K562 treated with DMSO at 1 percent for 12 hours (cell line): ENCODE measurements around the gene NPAS2. TPM values are rescaled to one million over a fixed set of nuclear protein-coding genes. Genes with fewer than 3 reads are reported as not detected.

Experiments
- total RNA-seq: library from RNA; unstranded; fragments of 300-600 nt; gene quantifications from 2 replicates; pipeline ENCODE4 v1.2.3, GENCODE V29; 2022; ENCODE audit not compliant: insufficient read depth

NPAS2 gene, protein sequence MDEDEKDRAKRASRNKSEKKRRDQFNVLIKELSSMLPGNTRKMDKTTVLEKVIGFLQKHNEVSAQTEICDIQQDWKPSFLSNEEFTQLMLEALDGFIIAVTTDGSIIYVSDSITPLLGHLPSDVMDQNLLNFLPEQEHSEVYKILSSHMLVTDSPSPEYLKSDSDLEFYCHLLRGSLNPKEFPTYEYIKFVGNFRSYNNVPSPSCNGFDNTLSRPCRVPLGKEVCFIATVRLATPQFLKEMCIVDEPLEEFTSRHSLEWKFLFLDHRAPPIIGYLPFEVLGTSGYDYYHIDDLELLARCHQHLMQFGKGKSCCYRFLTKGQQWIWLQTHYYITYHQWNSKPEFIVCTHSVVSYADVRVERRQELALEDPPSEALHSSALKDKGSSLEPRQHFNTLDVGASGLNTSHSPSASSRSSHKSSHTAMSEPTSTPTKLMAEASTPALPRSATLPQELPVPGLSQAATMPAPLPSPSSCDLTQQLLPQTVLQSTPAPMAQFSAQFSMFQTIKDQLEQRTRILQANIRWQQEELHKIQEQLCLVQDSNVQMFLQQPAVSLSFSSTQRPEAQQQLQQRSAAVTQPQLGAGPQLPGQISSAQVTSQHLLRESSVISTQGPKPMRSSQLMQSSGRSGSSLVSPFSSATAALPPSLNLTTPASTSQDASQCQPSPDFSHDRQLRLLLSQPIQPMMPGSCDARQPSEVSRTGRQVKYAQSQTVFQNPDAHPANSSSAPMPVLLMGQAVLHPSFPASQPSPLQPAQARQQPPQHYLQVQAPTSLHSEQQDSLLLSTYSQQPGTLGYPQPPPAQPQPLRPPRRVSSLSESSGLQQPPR
- total RNA-seq: not detected in 2 replicates

DNA sequence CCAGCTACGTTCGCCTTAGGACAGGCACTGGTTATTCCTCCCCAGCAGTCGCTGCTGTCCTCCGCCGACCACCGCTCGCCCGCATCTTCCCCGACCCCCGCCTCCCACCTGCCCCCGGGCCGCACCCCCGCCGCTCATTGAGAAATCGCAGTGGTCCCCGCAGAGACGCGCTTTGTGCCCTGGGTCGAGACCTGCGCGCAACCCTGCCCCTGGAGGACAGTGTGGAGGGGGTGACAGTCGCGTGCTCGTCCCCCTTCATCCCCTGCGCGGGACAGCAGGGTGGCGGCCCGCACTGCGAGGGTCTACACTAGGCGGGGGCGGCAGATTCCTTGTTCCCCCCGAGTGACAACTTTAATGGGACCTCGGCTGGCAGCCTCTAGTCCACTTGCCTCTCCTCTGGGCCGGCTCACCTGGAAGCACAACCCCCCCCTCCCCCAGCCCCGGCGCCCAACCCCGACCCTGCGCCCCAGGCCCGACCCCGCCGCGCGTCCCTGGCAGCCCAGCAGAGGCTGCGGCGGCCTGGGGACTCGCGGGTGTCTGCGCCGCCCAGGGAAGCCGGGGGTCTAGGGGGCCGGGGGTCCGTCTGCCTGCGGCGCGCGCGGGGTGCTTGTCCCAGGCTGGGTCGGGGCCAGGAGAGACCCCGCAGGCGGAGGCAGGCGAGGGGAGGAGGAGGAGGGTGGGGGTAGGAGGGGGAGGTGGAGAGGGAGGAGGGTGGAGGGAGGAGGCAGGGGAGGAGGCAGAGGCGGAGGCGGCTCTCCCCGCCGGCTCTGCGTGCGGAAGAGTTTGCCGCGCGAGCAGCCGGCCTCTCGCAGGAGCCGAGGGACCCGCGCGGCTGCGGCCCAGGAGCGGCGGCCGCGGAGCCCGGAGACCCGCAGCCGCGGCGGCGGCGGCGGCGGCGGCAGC lies at the start of gene NPAS2:
NPAS2 (plus strand) TSS at position 770 of the 903 bp plus-strand sequence. CDS start 84,616 bp downstream, outside the sequence.

DNA sequence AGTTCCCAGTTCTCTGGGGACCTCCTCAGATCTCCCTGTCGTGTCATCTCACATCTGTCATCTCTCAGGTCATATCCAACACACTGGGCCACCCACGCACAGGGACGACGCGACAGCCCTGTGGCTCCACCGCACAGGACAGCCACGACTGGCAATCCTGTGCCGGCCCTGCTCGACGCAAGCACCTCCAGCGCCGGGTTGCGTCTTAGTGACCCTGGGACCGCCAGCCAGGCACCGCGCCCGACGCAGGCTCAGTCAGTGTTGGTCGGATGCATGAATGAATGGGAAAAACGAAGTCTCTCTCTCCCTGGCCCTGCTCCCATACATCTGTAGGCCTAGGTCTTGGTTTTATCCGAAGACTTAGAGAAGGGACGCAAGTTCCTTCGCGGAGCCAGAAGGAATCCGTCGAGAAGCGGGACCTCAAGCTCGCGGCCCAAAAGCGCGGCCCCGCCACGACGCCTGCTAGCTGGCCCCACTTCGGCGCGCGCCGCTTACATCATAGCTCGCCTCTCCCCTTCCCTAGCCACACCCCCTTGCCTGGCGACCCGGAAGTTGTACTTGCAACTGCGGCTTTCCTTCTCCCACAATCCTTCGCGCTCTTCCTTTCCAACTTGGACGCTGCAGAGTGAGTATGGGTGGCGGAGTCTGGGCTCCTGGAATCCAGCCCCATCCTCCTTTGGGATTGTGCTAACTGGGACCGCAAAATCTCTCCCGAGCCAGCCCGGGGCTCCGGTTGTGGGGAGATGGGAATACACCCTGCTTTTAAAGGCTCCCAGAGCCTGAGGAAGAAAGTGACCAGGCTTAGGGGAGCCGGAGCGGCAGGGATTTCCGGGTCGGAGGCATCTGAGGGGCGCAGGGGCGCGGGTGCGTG lies 182.0 kb downstream of the NPAS2 start, which contains the start of gene RPL31:
RPL31 (plus strand) TSS at position 599 of the 871 bp plus-strand sequence. CDS start 413 bp downstream, outside the sequence.

Other genes with a start within 250 kb of the NPAS2 start
- 5,310 and 7,647 TPM in 2 replicates for gene RPL31, start 182.2 kb downstream of the NPAS2 start, total RNA-seq